ENCODE results near the gene LGALSL. TPM values are rescaled to one million over a fixed set of nuclear protein-coding genes. Genes with fewer than 3 reads are reported as not detected.

Gene LGALSL
- total RNA-seq, 2 donors from 2014 or later: 12.8 to 36.7 TPM

DNA sequence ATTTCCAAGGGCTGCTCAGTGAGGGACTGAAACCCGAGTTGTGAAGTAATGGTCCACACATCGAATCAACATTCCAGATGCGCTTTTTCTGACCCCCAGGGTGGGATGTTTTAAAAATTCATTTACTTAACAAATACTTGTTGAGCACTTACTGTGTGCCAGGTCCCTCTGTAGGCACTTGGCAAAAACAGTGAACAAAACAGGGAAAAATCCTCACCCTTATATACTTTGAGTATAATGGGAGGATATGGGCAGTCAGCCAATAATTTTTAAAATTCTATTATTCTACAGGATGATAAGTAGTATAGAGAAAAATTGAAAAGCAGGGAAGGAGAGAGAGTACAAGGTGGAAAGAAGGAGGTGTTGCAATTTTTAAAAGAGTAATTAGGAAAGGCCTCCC lies 38.9 kb downstream of the LGALSL start:
- no peak overlapping the region for H3K27ac ChIP-seq
- peaks cover 5% of the 10 kb centered on the region for H3K4me1 ChIP-seq (replicated peaks)
- no peak overlapping the region for H3K4me3 ChIP-seq
- DNase-seq (ENCODE audit: low spot score): no peak
- no peaks in the 10 kb centered on the region for H3K36me3 ChIP-seq
- H3K9me3 ChIP-seq: no peaks in the 10 kb centered on the region
- TF ChIP-seq POLR2A (IDR thresholded peaks at IDR 0.05) (no peak), POLR2AphosphoS5 (IDR thresholded peaks at IDR 0.05) (no peak)
- TF ChIP-seq, protein P1, sequence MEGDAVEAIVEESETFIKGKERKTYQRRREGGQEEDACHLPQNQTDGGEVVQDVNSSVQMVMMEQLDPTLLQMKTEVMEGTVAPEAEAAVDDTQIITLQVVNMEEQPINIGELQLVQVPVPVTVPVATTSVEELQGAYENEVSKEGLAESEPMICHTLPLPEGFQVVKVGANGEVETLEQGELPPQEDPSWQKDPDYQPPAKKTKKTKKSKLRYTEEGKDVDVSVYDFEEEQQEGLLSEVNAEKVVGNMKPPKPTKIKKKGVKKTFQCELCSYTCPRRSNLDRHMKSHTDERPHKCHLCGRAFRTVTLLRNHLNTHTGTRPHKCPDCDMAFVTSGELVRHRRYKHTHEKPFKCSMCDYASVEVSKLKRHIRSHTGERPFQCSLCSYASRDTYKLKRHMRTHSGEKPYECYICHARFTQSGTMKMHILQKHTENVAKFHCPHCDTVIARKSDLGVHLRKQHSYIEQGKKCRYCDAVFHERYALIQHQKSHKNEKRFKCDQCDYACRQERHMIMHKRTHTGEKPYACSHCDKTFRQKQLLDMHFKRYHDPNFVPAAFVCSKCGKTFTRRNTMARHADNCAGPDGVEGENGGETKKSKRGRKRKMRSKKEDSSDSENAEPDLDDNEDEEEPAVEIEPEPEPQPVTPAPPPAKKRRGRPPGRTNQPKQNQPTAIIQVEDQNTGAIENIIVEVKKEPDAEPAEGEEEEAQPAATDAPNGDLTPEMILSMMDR (IDR thresholded peaks at IDR 0.05): no peak
- no peaks in the 10 kb centered on the region for H3K27me3 ChIP-seq (replicated peaks; ENCODE audit: insufficient read depth)
- intact Hi-C loops (cut with DNase I): no loop called here
- WGBS: 85% methylated on average over 3 of the region's 3 CpGs

DNA sequence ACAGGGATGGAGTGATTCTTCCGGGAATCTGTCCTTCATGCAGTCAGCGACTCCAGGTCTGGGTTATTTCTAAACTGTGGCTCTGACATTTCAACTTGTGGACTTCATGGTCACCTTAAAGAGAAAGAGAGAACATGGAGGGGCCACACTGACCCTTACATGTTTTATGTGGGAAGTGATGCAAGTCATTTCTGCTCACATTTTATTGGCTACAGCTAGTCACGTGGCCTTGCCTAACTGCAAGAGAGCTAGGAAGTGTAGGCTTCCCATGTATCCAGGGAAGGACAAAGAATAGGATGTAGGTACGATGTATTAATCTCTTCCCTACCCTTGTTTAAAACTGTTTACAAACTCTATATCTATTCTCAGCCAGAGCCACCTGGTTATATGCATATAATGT lies 39.8 kb downstream of the LGALSL start:
- Histone ChIP-seq H3K4me3 (no peak overlapping the region), H3K27ac (no peak overlapping the region), H3K9me3 (no peaks in the 10 kb centered on the region), H3K4me1 (replicated peaks) (peaks cover 6% of the 10 kb centered on the region), H3K36me3 (no peaks in the 10 kb centered on the region), H3K27me3 (replicated peaks; ENCODE audit: insufficient read depth) (no peaks in the 10 kb centered on the region)
- intact Hi-C loops (cut with DNase I): no loop called here
- no peak for DNase-seq (ENCODE audit: low spot score)
- WGBS: 90% methylated on average over 4 of the region's 4 CpGs
- TF ChIP-seq POLR2AphosphoS5 (IDR thresholded peaks at IDR 0.05) (no peak), POLR2A (IDR thresholded peaks at IDR 0.05) (no peak)
- TF ChIP-seq, protein P1 (IDR thresholded peaks at IDR 0.05): no peak

DNA sequence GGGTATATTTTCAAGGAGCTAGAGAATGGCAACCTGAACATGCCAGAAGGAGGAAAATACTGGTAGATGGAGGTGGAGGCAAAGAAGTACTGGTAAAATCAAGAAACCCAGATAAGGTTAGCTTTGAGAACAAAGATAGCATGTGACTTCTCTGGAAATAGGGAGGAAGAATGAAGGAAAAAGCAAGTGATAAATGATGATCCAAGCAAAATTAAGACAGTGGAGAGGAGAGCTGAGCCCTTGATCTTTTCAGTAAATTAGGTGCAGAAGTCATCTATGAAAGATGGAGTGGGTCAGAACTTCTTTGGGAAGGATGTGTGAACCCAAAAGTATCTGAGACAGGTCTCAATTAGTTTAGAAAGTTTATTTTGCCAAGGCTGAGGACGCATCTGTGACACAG lies 44.5 kb downstream of the LGALSL start:
- peaks cover 6% of the 10 kb centered on the region for H3K4me1 ChIP-seq (replicated peaks)
- H3K27me3 ChIP-seq (replicated peaks; ENCODE audit: insufficient read depth): no peaks in the 10 kb centered on the region
- WGBS: 100% methylated on average over 1 of the region's 1 CpG
- no peak overlapping the region for H3K4me3 ChIP-seq
- TF ChIP-seq, protein P1 (IDR thresholded peaks at IDR 0.05): no peak
- TF ChIP-seq POLR2A (IDR thresholded peaks at IDR 0.05) (no peak), POLR2AphosphoS5 (IDR thresholded peaks at IDR 0.05) (no peak)
- H3K27ac ChIP-seq: peak overlapping the region; percentile 45 to 63
- DNase-seq (ENCODE audit: low spot score): no peak
- intact Hi-C loops (cut with DNase I): no loop called here
- H3K36me3 ChIP-seq: no peaks in the 10 kb centered on the region
- no peaks in the 10 kb centered on the region for H3K9me3 ChIP-seq

DNA sequence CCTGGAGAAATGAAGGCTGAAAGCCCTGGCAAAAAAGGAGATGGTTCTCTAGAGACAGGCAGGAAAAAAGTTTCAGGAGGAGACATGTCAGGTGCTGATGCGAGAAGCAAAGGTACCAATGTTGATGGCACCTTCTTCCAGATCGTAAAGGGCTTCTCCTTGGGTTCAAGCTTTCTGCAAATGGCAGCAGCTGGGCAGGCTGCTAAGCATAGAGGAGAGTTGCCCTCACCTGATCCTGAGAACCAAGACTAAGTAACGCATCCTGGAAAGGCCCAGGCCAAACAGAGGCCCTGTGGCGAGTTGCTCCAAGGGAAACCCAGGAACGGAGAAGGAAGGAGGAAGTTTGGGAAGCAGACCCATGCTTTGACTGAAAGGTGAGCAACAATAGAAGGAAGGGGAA lies 46.6 kb downstream of the LGALSL start:
- H3K4me1 ChIP-seq (replicated peaks): peaks cover 10% of the 10 kb centered on the region
- 93% methylated on average over 5 of the region's 5 CpGs for WGBS
- H3K9me3 ChIP-seq: no peaks in the 10 kb centered on the region
- intact Hi-C loops (cut with DNase I): no loop called here
- TF ChIP-seq, protein P1 (IDR thresholded peaks at IDR 0.05): no peak
- DNase-seq (ENCODE audit: low spot score): no peak
- H3K27ac ChIP-seq: no peak overlapping the region
- H3K27me3 ChIP-seq (replicated peaks; ENCODE audit: insufficient read depth): no peaks in the 10 kb centered on the region
- no peaks in the 10 kb centered on the region for H3K36me3 ChIP-seq
- H3K4me3 ChIP-seq: no peak overlapping the region

DNA sequence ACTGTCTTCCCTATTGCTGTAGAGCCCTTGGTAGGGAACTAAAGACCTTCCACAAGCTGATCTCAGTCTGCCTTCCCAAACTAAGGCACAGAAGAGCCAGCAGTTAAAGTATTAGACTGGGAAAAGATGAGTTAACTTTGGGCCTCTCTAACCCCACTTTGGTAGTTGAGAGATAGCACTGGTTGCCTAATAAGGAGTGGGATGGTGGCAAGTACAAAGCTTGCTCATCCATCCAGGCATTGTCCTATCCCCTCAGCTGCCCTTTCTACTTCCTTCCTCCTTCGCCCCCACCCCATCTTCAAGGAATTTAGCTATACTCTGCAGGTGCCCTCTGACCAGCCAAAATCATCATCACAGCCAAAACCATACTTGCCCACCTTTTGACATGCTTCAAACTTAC lies 48.0 kb downstream of the LGALSL start:
- Histone ChIP-seq H3K27me3 (replicated peaks; ENCODE audit: insufficient read depth) (no peaks in the 10 kb centered on the region), H3K36me3 (no peaks in the 10 kb centered on the region), H3K27ac (peak overlapping the region in 1 of 2 donors; percentile 81), H3K9me3 (no peaks in the 10 kb centered on the region), H3K4me3 (no peak overlapping the region), H3K4me1 (replicated peaks) (peaks cover 10% of the 10 kb centered on the region)
- WGBS: 75% methylated on average over 1 of the region's 1 CpG
- no peak for DNase-seq (ENCODE audit: low spot score)
- TF ChIP-seq POLR2A (IDR thresholded peaks at IDR 0.05) (no peak), POLR2AphosphoS5 (IDR thresholded peaks at IDR 0.05) (no peak)
- TF ChIP-seq, protein P1 (IDR thresholded peaks at IDR 0.05): no peak
- intact Hi-C loops (cut with DNase I): no loop called here
